ENCODE data around the gene PIEZO2.
A peak's percentile ranks its signal among the peaks of the same experiment; 100 is the strongest.

PIEZO2 gene

DNA sequence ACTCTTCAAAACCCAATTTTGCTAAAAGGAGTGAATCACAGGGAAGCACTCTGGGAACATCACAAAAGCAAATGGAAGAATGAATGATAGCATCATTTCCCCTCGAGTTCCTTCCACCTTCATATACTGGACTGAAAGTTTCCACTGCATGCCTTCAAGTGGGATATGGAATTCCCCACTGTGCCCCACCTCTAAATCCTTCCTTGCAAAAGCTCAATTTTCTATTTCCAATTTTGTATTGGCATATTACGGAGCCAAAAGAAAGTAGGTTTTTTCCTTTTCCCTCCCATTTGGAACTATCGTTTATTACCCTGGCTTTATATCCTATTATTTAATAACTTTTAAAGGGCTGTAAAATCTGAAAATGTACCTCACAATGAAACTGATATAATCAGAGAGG is 149.3 kb downstream of the PIEZO2 start:
- no peak overlapping the region for H3K4me3 ChIP-seq (ENCODE audit: low read length)
- no peak for TF ChIP-seq ZNF274 (IDR thresholded peaks at IDR 0.05; ENCODE audit: low read depth, low read length)

- TF ChIP-seq ZNF274 (IDR thresholded peaks at IDR 0.05; ENCODE audit: low read depth, low read length): no peak
- no peak overlapping the region for H3K4me3 ChIP-seq (ENCODE audit: low read length)
These were observed 151.5 kb downstream of the PIEZO2 start for GRCh38 chr18:10997885-10998284.

DNA sequence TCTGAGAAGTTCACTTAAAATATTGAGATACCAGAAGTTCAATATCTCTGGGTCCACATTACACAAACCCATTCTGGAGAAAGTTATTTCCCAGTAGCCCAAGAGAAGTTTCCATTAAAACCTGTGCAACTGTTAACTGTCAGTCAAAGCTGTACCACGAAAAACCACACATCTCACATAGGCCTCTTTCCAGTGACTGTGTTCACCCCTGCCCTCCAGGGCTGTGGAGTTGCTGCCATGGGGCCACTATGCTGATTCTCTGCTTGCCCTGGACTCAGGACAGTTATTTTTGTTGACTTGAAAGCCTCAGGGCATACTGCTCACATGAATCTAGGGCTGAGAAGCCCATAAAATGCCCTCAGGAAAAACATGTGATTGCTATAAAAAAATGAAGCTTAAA is 153.8 kb downstream of the PIEZO2 start:
- no peak overlapping the region for H3K4me3 ChIP-seq (ENCODE audit: low read length)
- TF ChIP-seq ZNF274 (IDR thresholded peaks at IDR 0.05; ENCODE audit: low read depth, low read length): no peak

- no peak overlapping the region for H3K4me3 ChIP-seq (ENCODE audit: low read length)
- no peak for TF ChIP-seq ZNF274 (IDR thresholded peaks at IDR 0.05; ENCODE audit: low read depth, low read length)
These were observed 159.9 kb downstream of the PIEZO2 start for GRCh38 chr18:10989486-10989885.

DNA sequence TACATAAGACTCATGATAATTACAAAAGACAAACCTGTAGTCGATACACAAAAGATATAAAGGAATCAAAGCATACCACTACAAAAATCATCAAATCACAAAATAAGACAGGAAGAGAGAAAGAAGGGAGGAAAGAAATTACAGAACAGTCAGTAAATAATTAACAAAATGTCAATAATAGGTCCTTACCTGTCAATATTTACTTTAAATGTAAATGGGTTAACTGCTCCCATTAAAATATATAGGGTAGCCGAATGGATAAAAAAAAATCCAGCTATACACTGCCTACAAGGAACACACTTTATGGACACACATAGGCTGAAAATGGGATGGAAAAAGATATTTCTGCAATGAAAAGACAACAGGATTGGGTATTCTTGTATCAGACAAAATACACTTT is 163.7 kb downstream of the PIEZO2 start:
- H3K4me3 ChIP-seq (ENCODE audit: low read length): no peak overlapping the region
- TF ChIP-seq ZNF274 (IDR thresholded peaks at IDR 0.05; ENCODE audit: low read depth, low read length): no peak

DNA sequence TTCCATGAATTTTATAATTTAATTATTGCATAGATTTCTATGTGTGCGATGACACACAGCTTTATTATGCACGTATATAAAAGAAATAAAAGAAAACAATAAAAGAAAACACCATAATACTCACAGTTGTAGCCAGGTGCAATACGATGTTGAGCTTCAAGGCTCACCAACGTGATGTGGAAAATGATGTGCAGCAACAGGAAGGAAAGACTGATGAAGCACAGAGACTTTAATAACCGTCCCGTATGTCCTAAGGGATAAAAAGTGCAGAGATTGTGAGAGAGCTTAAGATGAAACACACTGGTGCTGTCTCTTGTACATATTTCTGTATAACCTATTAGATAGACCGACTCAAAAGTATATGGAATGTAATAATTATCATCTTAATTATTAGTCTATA is 170.0 kb downstream of the PIEZO2 start:
- no peak for TF ChIP-seq ZNF274 (IDR thresholded peaks at IDR 0.05; ENCODE audit: low read depth, low read length)
- no peak overlapping the region for H3K4me3 ChIP-seq (ENCODE audit: low read length)

GRCh38 chr18:10977042-10977441 is 172.3 kb downstream of the PIEZO2 start:
- H3K4me3 ChIP-seq (ENCODE audit: low read length): no peak overlapping the region

GRCh38 chr18:10973567-10974203 is 175.7 kb downstream of the PIEZO2 start:
- no peak overlapping the region for H3K4me3 ChIP-seq (ENCODE audit: low read length)
- no peak for TF ChIP-seq ZNF274 (IDR thresholded peaks at IDR 0.05; ENCODE audit: low read depth, low read length)

More at GRCh38 chr18:10977042-10977441, 172.3 kb downstream of the PIEZO2 start:
- TF ChIP-seq ZNF274 (IDR thresholded peaks at IDR 0.05; ENCODE audit: low read depth, low read length): no peak

DNA sequence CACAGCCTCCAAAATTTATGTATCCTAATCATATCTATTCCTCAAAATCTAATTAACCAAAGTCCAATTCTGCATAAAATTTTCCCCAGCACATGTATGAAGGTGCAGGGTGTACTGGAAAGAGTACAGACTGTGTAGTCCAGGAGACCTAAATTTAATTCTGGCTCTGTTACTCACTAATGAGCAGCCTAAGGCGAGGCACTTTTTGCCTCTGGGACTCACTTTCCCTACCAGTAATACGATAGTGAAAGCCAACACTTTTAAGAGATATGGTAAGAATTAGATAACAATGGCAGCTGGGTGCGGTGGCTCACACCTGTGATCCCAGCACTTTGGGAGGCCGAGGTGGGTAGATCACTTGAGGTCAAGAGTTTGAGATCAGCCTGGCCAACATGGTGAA is 177.7 kb downstream of the PIEZO2 start:
- no peak for TF ChIP-seq ZNF274 (IDR thresholded peaks at IDR 0.05; ENCODE audit: low read depth, low read length)
- H3K4me3 ChIP-seq (ENCODE audit: low read length): no peak overlapping the region

- no peak for TF ChIP-seq ZNF274 (IDR thresholded peaks at IDR 0.05; ENCODE audit: low read depth, low read length)
- no peak overlapping the region for H3K4me3 ChIP-seq (ENCODE audit: low read length)
These were observed 184.2 kb downstream of the PIEZO2 start for GRCh38 chr18:10965119-10965518.

DNA sequence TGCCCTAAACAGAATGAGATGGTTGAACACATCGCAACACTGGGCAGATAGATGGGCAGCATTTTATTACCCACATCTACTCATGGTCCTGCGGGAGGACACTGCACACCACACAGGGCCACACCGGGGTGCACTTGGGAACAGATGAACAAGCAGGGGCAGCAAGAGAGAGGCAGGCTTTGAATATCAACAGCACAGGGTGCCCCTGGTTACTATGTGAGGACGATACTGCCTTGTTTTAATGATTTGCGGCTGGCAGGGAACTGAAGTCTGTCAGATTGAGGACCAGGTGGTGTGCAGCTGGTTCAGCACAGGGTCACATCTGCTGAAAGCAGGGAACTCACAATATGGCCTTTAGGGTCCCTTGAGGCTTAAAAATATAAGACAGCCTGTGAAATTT is 195.7 kb downstream of the PIEZO2 start:
- no peak for TF ChIP-seq ZNF274 (IDR thresholded peaks at IDR 0.05; ENCODE audit: low read depth, low read length)
- no peak overlapping the region for H3K4me3 ChIP-seq (ENCODE audit: low read length)

DNA sequence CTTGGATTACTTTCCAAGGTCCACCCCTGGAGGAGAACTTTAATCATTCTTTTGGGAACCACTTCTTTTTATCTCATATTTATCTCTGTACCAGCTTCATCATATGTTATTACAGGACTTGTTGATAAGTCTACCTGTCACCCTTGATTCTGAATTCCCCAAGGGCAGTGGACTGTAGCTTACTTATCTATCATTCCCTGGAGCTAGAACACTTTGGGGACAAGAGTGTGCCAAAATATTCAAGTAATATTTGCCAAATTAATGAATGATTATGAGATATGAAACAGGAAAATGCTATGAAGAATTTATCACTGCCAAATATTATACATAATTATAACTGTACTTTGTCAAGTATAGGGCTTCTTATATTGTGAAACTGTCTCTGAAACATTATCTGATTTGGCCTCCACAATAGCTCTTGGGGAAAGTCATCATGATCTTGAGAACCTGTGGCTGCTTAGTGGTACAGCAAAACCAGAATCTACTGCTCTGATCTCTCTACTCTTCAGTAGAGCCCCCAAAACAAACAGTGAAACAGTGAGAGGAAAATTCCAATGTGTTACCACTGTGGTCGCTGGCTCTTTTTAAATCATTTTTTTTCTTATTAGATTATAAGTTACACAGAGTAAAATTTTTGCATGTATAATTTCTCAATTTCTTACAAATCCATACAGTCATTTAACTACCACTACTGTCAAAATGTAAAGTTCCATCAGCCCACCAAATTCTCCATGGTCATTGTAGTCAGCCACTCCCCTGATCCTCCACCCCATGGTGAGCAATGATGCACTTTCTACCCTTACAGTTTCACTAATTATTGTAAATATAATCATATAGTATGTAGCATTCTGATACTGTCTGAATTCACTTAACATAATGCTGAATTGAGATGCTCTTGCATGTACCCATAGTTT is 197.5 kb downstream of the PIEZO2 start:
- TF ChIP-seq ZNF274 (IDR thresholded peaks at IDR 0.05; ENCODE audit: low read depth, low read length): no peak
- H3K4me3 ChIP-seq (ENCODE audit: low read length): no peak overlapping the region

GRCh38 chr18:10950876-10951630 is 198.3 kb downstream of the PIEZO2 start:
- TF ChIP-seq ZNF274 (IDR thresholded peaks at IDR 0.05; ENCODE audit: low read depth, low read length): no peak
- 0 out of 2 replicates have a peak overlapping the region, but pooled peaks have one; percentile 6 for H3K4me3 ChIP-seq (ENCODE audit: low read length)

- no peak for TF ChIP-seq ZNF274 (IDR thresholded peaks at IDR 0.05; ENCODE audit: low read depth, low read length)
- 0 out of 2 replicates have a peak overlapping the region, but pooled peaks have one; percentile 6 for H3K4me3 ChIP-seq (ENCODE audit: low read length)
These were observed 199.1 kb downstream of the PIEZO2 start for GRCh38 chr18:10950080-10950875.

Measured in GM08714 (cell line).